ENCODE results near the gene NVL.

NVL gene

DNA sequence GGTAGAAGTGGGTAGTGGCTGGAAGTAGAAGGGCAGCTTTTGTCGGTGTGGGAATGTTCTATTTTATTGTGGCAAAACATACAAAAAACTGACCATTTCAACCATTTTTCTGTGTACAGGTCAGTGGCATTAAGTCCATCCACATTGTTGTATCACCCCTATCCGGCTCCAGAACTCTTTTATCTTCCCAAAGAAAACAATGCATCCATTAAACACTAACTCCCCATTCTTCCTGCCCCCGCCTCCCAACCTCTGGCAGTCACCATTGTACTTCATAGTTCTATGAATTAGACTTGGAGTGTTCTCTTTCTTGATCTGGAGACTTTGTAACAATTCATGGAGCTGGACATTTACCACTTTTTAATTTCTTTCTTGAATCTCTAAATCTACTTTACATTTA is 91.2 kb downstream of the NVL start:
- no peak for DNase-seq (ENCODE audit: low spot score)
- TF ChIP-seq, protein P1, sequence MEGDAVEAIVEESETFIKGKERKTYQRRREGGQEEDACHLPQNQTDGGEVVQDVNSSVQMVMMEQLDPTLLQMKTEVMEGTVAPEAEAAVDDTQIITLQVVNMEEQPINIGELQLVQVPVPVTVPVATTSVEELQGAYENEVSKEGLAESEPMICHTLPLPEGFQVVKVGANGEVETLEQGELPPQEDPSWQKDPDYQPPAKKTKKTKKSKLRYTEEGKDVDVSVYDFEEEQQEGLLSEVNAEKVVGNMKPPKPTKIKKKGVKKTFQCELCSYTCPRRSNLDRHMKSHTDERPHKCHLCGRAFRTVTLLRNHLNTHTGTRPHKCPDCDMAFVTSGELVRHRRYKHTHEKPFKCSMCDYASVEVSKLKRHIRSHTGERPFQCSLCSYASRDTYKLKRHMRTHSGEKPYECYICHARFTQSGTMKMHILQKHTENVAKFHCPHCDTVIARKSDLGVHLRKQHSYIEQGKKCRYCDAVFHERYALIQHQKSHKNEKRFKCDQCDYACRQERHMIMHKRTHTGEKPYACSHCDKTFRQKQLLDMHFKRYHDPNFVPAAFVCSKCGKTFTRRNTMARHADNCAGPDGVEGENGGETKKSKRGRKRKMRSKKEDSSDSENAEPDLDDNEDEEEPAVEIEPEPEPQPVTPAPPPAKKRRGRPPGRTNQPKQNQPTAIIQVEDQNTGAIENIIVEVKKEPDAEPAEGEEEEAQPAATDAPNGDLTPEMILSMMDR (IDR thresholded peaks at IDR 0.05; ENCODE audit: extremely low read depth, insufficient read depth, missing control alignments): no peak
- in situ Hi-C loops (cut with MboI; ENCODE audit: low pct_unique_long_range_greater_than_20kb, low sequenced_read_pairs, unreplicated experiment): no loop called here

DNA sequence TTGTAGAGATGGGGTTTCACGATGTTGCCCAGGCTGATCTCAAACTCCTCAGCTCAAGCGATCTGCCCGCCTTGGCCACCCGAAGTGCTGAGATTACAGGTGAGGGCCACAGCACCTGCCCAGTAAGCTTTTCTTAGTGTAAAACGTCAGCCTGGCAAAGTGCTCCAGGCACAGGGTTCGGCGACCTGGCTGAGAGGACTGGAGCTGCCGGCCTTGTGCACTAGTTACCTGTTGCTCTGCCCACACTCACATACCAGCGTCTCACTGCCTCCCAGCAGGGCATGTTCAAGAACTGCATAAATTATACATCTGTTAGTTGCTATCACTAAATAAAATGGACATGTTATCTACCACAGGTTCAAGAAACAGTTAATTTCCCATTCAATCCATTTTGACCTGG is 91.8 kb downstream of the NVL start:
- TF ChIP-seq, protein P1 (IDR thresholded peaks at IDR 0.05; ENCODE audit: extremely low read depth, insufficient read depth, missing control alignments): no peak
- in situ Hi-C loops (cut with MboI; ENCODE audit: low pct_unique_long_range_greater_than_20kb, low sequenced_read_pairs, unreplicated experiment): no loop called here
- DNase-seq (ENCODE audit: low spot score): no peak

DNA sequence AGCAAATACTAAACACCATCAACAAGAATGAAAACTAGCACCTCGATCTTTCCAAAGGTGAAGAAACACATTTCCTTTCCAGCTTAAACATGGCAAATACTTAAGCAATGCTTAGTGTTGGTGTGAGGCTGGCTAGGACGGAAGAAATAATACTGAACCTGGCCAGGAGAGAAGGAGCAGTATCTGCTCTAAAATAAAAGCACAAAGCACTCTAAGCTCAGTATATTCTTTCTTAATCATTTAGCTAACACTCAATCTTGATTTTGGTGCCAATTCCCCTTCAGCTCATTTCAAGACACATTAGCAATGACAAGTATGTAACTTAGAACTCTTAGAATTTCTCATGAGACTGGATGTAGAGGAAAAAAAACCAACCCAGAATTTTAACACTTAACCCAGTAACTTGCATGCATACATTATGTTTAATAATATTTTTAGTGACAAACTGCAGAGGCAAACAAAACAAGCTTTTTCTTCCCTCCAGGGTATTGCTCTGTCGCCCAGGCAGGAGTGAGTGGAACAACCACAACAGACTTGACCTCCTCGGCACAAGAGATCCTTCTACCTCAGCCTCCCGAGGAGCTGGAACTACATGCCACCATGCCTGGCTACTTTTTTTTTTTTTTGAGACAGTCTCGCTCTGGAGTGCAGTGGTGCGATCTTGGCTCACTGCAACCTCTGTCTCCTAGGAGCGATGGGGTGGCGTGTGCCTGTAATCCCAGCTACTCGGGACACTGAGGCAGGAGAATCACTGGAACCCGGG is 92.7 kb downstream of the NVL start:
- TF ChIP-seq, protein P1 (IDR thresholded peaks at IDR 0.05; ENCODE audit: extremely low read depth, insufficient read depth, missing control alignments): no peak
- in situ Hi-C loops (cut with MboI; ENCODE audit: low pct_unique_long_range_greater_than_20kb, low sequenced_read_pairs, unreplicated experiment): no loop called here

DNA sequence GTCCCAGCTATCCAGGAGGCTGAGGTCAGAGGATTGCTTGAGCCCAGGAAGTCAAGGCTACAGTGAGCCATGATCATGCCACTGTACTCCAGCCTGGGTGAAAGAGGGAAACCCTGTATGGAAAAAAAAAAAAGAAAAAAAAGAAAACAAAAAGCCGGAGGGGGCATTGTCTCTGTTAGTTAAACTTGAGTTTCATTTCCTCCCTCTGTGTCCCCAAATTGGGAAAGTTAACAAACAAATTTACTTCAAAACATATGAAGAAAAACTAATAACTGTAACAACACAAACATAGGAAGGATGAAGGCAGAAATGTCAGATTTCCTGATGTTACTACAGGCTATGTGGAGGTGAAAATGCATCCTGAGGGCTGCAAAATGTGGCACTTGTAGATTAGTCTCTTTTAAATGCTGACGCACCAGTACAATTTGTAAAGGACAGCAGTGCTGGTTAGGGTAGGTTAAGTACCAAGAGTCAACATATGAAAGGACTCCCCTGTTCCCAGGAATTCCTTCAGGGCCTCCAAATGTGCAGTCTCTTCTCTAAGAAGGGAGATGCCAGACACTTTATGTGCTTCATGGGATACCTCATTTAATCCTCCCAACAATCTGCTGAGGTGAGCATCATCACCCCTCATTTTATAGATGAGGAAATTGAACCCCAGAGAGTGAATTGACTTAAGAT is 94.0 kb downstream of the NVL start:
- in situ Hi-C loops (cut with MboI; ENCODE audit: low pct_unique_long_range_greater_than_20kb, low sequenced_read_pairs, unreplicated experiment): no loop called here
- DNase-seq (ENCODE audit: low spot score): no peak
- TF ChIP-seq, protein P1 (IDR thresholded peaks at IDR 0.05; ENCODE audit: extremely low read depth, insufficient read depth, missing control alignments): no peak

More for the DNA sequence above, 92.7 kb downstream of the NVL start:
- DNase-seq (ENCODE audit: low spot score): no peak

DNA sequence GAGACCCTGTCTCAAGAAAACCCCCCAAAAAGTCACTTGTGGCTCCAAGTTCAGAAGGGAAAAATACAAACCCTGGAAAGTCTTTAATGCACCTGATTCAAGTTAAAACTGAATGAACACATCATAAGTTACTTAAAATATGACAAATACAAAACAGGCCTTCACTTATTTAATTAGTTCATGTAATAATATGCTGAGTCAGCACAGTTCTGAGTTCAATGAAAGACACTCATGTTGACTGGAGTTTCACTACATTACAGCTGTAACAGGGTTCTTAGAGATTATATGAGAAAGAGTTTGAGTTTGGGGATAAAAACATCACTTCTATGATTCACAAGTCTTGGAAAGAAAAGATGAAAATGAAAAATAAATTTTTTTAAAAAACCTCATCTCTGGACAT is 96.0 kb downstream of the NVL start:
- TF ChIP-seq, protein P1 (IDR thresholded peaks at IDR 0.05; ENCODE audit: extremely low read depth, insufficient read depth, missing control alignments): no peak
- in situ Hi-C loops (cut with MboI; ENCODE audit: low pct_unique_long_range_greater_than_20kb, low sequenced_read_pairs, unreplicated experiment): no loop called here
- no peak for DNase-seq (ENCODE audit: low spot score)

DNA sequence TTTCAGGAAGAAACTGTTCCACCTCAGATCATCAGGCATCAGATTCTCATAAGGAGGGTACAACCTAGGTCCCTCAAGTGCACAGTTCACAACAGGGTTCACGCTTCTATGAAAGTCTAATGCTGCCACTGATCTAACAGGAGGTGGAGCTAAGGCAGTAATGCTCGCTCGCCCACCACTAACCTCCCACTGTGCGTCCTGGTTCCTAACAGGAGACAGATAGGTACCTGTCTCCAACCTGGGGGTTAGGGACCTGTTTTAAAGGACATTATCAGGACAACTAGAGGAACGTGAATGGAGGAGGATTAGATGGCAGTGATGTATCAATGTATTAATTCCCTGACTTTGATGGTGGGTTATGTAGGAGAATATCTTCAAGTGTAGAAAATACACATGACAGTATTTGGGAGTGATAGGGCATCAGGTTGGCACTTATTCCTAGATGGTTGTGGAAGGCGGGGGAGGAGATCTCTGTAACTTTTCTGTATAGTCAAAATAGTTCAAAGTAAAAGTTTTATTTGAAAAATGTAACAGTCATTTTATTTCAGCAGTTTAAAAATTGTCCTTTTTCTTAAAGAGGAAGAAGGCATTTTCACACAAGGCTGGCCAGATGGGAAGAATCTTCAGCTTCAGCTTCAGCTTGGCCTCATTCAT is 103.0 kb downstream of the NVL start:
- no peak for DNase-seq (ENCODE audit: low spot score)
- in situ Hi-C loops (cut with MboI; ENCODE audit: low pct_unique_long_range_greater_than_20kb, low sequenced_read_pairs, unreplicated experiment): no loop called here
- TF ChIP-seq, protein P1 (IDR thresholded peaks at IDR 0.05; ENCODE audit: extremely low read depth, insufficient read depth, missing control alignments): no peak

Measured in GM13977 (cell line).